HCT116 (cell line): ENCODE measurements around the gene SYTL2. TPM values are rescaled to one million over a fixed set of nuclear protein-coding genes. Genes with fewer than 3 reads are reported as not detected.
"Not testable (repeated sequence)": the region's sequence is repeated elsewhere in the genome, so short reads cannot be mapped to it uniquely, and the experiment has no call there.

ENCODE experiments used
- ATAC-seq: fragments of 200-7000 bp; cut with Tn5 transposase; 2 replicates; pipeline ENCODE4 v1.9.1; 2020; ENCODE audit warnings: mild to moderate bottlenecking, moderate library complexity
- BruUV-seq: library from RNA; stranded (reverse); fragments of 400-500 nt; replicated peaks from 2 replicates; lab custom pipeline; 2021; lab: Mats Ljungman, UMichigan
- CTCF ChIA-PET: fragments of 300-600 bp; sonication (Branson Sonifier 250); formaldehyde crosslinking; loops from one replicate; lab custom pipeline; 2021; ENCODE audit warnings: antibody characterized with exemption; lab: Charles Lee
- POLR2A ChIA-PET: fragments of 300-600, 350-600 bp; sonication (Branson Sonifier 250); formaldehyde crosslinking; loops from one replicate; lab custom pipeline; 2021; ENCODE audit warnings: antibody characterized with exemption; lab: Charles Lee
- RAD21 ChIA-PET, 2 experiments: fragments of 300-600 bp; sonication (Branson Sonifier 250); formaldehyde crosslinking; loops; one replicate each; lab custom pipeline; 2023; ENCODE audit warnings: low total read pairs in 2 of 2; ENCODE audit not compliant: uncharacterized antibody in 2 of 2, unreplicated experiment in 2 of 2, low non-redundant PET in 1 of 2; lab: Charles Lee
- DNase-seq: peaks from one replicate; pipeline ENCODE4 v3.0.0-alpha.2; 2010; ENCODE audit warnings: low read depth, low spot score
- H2AFZ ChIP-seq: fragments of 200-600 bp; shearing (Covaris generic), sonication (generic); 2 replicates; pipeline ENCODE4 v1.6.1; 2017; ENCODE audit warnings: low read depth, mixed run types, mixed read lengths, antibody characterized with exemption, low read length; ENCODE audit not compliant: poor library complexity, severe bottlenecking
- H3K27ac ChIP-seq: 2 replicates; pipeline ENCODE4 v1.5.1; 2012; ENCODE audit warnings: low read depth, low read length
- H3K27me3 ChIP-seq: fragments of 200-600 bp; sonication (generic); 2 replicates; pipeline ENCODE4 v1.6.1; 2016; ENCODE audit warnings: mixed run types, low read length, mixed read lengths; ENCODE audit not compliant: insufficient read depth
- H3K36me3 ChIP-seq, 2 experiments: fragments of 200-500 bp in 1 of 2; fragments of 200-600 bp in 1 of 2; sonication (Bioruptor generic) in 1 of 2; sonication (generic) in 1 of 2; 2 replicates each; pipeline versions ENCODE4 v1.5.1 to v1.6.1; 2014 to 2016; ENCODE audit warnings: low read length in 2 of 2, inconsistent platforms in 1 of 2, mixed read lengths in 1 of 2, mixed run types in 1 of 2; ENCODE audit not compliant: insufficient read depth in 2 of 2, control insufficient read depth in 1 of 2
- H3K4me1 ChIP-seq, 2 experiments: fragments of 200-600 bp in 1 of 2; sonication (generic) in 1 of 2; 2 replicates each; pipeline versions ENCODE4 v1.5.1 to v1.6.1; 2012 to 2017; ENCODE audit warnings: low read length in 2 of 2, inconsistent platforms in 1 of 2, mild to moderate bottlenecking in 1 of 2, mixed read lengths in 1 of 2, mixed run types in 1 of 2, moderate library complexity in 1 of 2; ENCODE audit not compliant: insufficient read depth in 2 of 2, control insufficient read depth in 1 of 2
- H3K4me2 ChIP-seq: fragments of 200-600 bp; sonication (generic); 2 replicates; pipeline ENCODE4 v1.6.1; 2017; ENCODE audit warnings: mixed run types, low read length, mixed read lengths
- H3K4me3 ChIP-seq, 2 experiments: fragments of 200-600 bp in 1 of 2; sonication (generic) in 1 of 2; replicated peaks in 1 of 2; 2 replicates each; pipeline ENCODE4 v1.5.1; 2011 to 2016; ENCODE audit warnings: low read length in 2 of 2, control low read depth in 1 of 2, low read depth in 1 of 2, mild to moderate bottlenecking in 1 of 2, mixed read lengths in 1 of 2, mixed run types in 1 of 2
- H3K79me2 ChIP-seq: fragments of 200-600 bp; sonication (generic); 2 replicates; pipeline ENCODE4 v1.6.1; 2017; ENCODE audit warnings: mild to moderate bottlenecking, mixed run types, low read length, moderate library complexity, mixed read lengths; ENCODE audit not compliant: insufficient read depth
- H3K9ac ChIP-seq: fragments of 200-600 bp; sonication (generic); 2 replicates; pipeline ENCODE4 v1.6.1; 2016; ENCODE audit warnings: low read length, mixed read lengths
- H3K9me2 ChIP-seq: fragments of 200-600 bp; sonication (generic), shearing (Covaris generic); 2 replicates; pipeline ENCODE4 v1.6.1; 2017; ENCODE audit warnings: mixed run types, mild to moderate bottlenecking, moderate library complexity; ENCODE audit not compliant: insufficient read depth
- H3K9me3 ChIP-seq, 2 experiments: fragments of 200-500 bp in 1 of 2; fragments of 200-600 bp in 1 of 2; sonication (Bioruptor generic) in 1 of 2; sonication (generic) in 1 of 2; 2 replicates each; pipeline ENCODE4 v1.6.1; 2014 to 2017; ENCODE audit warnings: low read length in 2 of 2, mixed read lengths in 2 of 2, inconsistent platforms in 1 of 2, low read depth in 1 of 2, mild to moderate bottlenecking in 1 of 2, mixed run types in 1 of 2, moderate library complexity in 1 of 2; ENCODE audit not compliant: control insufficient read depth in 1 of 2, insufficient read depth in 1 of 2
- H4K20me1 ChIP-seq: fragments of 200-600 bp; sonication (generic), shearing (Covaris generic); 2 replicates; pipeline ENCODE4 v1.6.1; 2017; ENCODE audit warnings: mixed run types, mild to moderate bottlenecking, moderate library complexity; ENCODE audit not compliant: insufficient read depth
- SIN3A ChIP-seq: IDR thresholded peaks from 2 replicates; pipeline ENCODE4 v1.6.1; 2012; ENCODE audit warnings: low read depth
- ZFX ChIP-seq: fragments of 450-650 bp; IDR thresholded peaks from 2 replicates; pipeline ENCODE4 v1.6.1; 2017
- intact Hi-C: fragments of 100-400 bp; cut with micrococcal nuclease; formaldehyde crosslinking; loops from 2 replicates; pipeline ENCODE4 v1.10.0; 2022
- total RNA-seq: library from RNA; stranded (reverse); gene quantifications from one replicate; pipeline ENCODE4 v1.2.1, GENCODE V29; 2021; ENCODE audit not compliant: unreplicated experiment

Gene SYTL2
- total RNA-seq, 1 experiment from 2014 or later, result 12.6 TPM

DNA sequence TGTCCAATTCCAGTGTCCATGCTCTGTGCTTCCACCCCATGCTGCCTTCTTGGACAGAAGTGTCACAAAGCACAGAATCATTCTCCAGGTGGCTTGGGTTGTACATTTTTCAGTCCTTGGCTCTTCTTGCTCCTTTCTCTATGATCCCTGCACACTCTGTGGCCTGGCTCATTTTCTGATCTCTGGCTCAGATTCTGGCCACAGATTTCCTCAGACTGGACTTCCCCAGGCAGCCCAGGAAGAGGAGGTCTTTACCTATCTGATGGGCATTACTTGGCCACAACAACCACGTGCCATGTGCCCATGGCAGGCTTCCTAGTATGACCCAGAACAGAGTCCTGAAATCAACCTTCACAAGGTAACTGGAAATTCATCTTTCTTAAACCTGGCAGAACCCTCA lies 27.2 kb downstream of the SYTL2 start:
- no peak for TF ChIP-seq SIN3A
- TF ChIP-seq ZFX, result no peak
- ATAC-seq, result no peak
- Histone ChIP-seq H3K9ac (no peak overlapping the region), H3K79me2 (no peaks in the 10 kb centered on the region), H3K4me3 (no peak overlapping the region), H3K27ac (no peak overlapping the region), H3K36me3 (no peaks in the 10 kb centered on the region), H3K9me2 (no peaks in the 10 kb centered on the region), H2AFZ (no peak overlapping the region), H3K4me2 (no peak overlapping the region), H3K4me1 (peaks cover 0 to 13% of the 10 kb centered on the region in 2 experiments; a peak in 2 of 4 replicates), H3K27me3 (no peaks in the 10 kb centered on the region), H4K20me1 (no peaks in the 10 kb centered on the region), H3K9me3 (no peaks in the 10 kb centered on the region)
- no TSS peak for BruUV-seq
- POLR2A ChIA-PET, result no interaction called here
- DNase-seq, result no peak
- intact Hi-C loops, result no loop called here
- CTCF ChIA-PET, result no interaction called here
- RAD21 ChIA-PET, result no interaction called here

DNA sequence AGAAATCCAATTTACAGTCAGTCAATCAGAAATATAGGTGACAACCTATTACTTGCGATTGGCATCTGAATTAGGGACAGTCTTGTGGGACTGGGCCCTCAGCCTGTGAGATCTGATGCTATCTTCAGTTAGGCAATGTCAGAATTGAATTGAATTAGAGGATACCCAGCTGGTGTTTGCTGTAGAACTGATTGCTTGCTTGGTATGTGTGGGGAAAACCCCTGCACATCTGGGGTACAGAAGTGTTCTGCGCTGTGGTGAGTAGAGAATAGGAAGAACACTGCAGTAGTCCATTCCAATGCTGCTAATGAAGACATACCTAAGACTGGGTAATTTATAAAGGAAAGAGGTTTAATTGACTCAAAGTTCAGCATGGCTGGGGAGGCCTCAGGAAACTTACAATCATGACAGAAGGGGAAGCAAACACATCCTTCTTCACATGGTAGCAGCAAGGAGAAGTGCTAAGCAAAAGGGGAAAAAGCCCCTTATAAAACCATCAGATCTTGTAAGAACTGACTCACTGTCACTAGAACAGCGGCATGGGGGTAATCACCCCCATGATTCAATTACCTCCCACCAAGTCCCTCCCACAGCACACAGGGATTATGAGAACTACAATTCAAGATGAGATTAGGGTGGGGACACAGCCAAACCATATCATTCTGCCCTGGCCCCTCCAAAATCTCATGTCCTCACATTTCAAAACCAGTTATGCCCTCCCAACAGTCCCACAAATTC lies 30.0 kb downstream of the SYTL2 start:
- POLR2A ChIA-PET, H3K4me3 ChIP-seq, H3K27me3 ChIP-seq, CTCF ChIA-PET, ATAC-seq, H3K79me2 ChIP-seq, H3K9ac ChIP-seq, H3K9me2 ChIP-seq, H3K36me3 ChIP-seq, H3K4me2 ChIP-seq, H3K27ac ChIP-seq, H2AFZ ChIP-seq, H4K20me1 ChIP-seq, DNase-seq, RAD21 ChIA-PET, BruUV-seq, H3K9me3 ChIP-seq, intact Hi-C loops: not testable (repeated sequence)
- H3K4me1 ChIP-seq, result peaks cover 0 to 14% of the 10 kb centered on the region in 2 experiments; a peak in 2 of 4 replicates
